NCI-H1105 treated with DMSO at 0.1 percent for 48 hours (cell line): Measurements from ENCODE around the gene AKAP11.
A peak's percentile ranks its signal among the peaks of the same experiment; 100 is the strongest.

Source experiments
- DNase-seq: peaks from one replicate; lab custom pipeline; 2025; lab: John Stamatoyannopoulos, UW

AKAP11 gene

DNA sequence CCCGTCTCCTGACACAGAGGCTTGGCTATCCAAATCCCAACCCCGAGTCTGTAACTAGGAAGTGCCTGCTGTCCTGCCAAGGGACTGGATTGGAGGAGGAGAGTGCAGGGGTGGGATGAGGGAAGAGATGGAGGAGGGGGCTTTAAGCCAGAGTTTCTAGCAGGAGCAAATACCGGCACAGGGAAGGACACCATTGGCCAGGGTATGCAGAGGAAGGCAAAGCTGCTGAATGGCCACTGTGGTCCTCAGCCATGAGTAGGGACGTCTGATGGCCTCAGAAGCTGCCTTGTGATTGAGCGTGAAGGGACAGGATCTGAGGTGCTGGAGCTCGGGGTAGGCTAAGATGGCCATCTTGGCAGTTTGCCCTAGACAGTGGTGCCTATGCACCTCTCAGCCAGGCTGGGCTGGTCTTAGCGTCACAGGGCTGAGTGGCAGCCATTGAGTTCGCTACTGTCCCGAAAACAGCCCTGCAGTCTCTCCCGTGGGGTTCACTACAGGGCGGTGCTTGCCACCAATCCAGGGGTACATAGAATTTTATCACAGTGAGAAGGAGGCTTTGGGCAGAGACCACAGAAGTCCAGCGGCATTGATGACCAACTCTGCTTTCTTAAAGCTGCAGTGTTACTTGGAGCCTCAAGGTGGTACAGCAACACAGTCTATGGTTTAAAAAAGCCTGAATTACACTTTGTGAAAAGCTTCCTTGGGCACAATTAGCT lies 61.8 kb downstream of the AKAP11 start:
- DNase-seq: no peak

DNA sequence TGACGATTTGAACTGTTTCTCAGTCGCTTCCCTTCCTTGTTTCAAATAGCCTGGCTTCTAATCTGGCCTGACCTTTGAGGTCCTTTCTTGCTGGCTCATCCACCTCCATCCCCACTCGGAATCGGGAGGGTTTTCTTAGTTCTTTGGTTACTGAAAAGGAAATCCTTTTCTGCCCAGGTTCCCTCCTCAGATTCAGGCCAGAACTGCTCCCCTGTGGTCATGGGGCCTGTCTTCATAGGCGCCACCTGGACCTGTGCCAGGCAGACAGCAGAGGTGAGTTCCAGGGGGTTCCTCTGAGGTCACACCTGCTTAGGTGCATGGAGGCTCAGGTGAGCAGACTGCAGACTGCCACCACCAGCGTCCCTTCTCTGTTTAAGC lies 62.4 kb downstream of the AKAP11 start:
- peak; percentile 43 for DNase-seq

DNA sequence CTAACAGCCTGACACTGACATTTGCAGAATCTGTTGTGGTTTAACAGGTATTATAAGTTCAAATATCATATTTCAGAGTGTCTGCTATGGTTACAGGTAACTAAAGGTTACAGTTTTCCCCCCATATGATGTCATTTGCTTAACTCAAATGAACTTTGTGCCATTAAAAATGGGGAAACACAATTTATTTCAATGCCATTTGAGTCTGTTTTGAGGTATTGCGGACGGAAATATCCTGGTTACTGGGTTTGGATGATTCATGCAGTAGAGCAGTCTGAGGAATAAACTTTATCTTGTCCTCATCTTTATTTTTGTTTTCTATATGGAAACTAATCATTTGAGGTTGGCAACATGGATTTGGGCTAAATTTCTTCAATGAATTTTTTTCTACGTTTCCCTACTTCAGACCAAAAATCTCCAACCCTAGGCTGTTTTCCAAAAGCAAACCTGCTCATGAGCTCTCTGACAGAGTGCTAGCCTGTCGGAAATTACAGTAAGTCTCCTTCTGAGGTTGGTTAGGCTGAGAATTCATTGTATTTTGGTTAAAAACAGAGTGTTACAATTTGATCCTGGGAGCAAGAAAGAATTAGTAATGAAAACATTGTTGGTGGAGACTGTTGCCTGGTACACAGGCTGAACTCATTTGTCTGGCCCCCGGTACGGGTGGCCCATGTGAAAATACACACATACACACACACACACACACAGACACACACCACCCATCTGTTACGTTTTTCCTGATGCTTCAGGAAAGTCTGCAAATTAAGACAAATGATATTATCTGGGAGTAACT lies 66.1 kb downstream of the AKAP11 start:
- no peak for DNase-seq

DNA sequence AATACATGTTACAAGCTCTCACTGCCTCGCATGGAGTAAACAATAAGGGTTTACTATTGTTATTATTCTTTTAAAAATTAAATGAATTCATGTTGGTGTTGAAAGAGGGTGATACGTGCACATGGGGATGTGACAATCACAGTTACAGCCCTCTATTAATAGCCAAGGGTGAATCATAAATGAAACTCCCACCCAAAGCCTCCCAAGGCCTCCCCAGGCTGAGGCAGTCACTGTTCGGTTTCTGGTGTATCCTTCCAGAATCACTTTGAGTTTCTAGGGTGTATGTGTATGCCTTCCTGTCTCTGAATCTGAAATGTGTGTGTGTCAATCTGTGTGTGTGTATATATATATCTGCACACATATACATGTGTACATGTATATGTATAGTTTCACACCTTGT lies 73.4 kb downstream of the AKAP11 start:
- no peak for DNase-seq

DNA sequence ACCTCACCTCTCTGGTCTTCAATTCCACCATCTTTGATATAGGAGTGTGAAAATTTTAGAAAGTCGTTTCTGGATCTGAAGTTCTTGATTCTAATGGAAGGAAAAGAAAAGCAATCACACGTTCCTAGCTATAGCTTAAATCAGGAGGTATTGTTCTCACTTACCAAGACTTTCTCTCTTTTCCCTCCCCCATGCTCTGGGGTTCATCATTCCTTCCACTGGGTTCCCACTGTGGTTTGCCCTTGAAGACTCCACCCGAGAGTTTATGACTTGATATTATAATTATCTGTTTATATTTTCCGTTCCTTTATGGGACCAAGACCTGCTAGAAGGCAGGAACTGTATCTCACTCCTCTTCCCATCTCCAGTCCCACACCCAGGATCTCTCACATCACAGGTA lies 76.6 kb downstream of the AKAP11 start:
- DNase-seq: no peak

DNA sequence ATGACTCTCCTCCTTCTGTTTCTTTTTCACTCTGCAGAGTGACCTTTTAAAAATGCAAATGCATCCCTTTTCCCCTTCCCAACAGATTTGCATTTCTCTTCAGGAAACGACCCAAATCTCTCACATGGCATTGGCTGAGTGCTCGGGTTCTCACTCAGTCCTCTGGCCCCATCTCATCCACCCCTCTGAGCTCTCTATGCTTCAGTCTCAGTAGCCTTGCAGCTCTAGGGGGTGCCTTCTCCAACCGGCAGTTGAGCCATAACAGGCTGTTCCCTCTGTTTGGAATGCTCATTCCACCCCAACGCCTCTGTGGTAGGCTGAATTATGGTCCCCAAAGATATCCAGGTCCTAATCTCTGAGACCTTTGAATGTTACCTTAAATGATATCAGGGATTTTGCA lies 78.2 kb downstream of the AKAP11 start:
- no peak for DNase-seq

DNA sequence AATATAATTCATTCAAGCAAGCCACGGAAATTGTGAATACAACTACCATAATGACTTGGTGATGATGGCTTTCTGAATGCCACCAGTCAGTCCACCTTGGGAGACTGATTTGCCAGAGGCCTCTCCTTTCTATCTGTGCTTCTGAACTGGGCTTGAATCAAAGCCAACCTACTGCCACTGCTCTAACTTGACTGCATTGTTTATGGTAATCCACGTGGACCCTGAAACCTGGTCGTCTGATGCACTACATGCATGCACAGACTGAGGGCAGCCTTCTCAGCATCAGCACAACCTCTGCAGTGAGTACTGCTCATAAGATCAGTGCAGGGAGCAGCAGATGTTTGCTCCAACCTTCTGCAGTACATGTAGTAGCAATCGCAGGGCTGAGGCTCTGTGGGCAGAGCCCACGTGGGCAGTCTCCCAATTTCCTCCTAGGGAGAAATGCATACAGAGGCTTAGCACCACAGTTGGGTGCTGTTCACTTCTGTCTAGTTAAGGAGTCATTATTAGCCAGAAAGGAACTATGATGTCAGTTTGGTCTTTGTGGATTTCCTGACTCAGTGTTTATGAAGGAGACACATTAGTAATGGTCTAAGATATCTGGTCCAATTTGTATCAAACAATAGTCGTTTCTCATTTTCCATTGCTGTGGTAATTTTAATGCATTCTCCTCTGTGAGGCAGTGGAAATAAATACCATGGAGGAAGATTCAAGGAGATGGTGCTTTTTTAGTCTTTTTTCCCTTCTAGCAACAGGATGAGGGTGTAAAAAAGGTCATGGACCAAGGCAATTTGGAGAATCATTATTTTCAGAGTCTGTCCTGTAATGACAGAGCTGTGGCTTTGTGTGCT lies 82.5 kb downstream of the AKAP11 start:
- no peak for DNase-seq

DNA sequence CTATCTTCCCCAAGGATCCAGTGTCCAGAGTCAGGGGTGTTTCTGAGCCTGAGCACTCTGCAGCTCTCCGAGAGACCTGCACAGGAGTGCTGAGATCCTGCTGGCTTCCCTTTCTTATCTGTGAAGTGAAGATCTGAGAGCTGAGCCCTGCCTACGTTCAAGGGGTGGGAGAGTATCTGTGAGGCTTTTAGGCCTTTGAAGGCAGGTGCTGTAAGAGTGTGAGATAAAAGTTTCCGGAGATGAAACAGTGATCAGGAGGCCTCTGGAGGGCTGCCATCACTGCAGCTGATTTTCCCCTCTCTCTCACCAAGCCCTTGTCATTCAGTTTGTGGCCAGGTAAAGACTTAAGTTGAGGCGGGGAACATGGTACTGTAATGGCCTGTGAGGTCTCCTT lies 83.1 kb downstream of the AKAP11 start:
- no peak for DNase-seq

DNA sequence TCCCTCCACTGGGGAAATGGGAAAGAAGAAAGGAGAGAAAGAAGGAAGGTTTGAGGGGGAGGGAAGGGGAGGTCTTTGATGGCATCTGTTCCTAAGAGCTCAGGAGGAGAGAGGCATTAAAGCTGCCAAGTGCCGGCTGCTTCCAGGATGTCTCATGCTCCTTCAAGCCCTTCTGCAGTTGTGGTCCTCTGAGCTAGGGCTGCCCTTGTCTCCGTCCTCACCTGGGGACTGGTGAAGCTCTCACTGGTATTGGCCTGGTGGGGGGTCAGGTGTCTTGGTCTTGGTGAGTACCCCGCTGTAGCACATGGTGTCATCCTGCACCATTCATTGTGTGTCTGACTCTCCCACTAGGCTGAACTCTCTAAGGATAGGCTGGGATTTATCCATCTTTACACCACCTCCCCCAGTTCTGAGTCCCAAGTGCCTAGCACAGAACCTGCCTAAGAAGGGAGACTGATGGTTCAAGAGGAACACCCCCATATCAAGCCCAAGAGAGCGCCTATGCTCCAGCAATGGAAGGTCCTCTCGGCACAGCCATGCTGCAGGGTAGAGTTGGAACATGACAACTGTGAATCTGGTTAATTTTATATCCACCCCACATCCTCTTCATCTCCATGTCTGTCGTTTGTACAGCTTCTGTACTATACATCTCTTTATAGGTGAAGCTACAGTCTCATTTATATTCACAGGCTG lies 83.7 kb downstream of the AKAP11 start:
- DNase-seq: no peak

DNA sequence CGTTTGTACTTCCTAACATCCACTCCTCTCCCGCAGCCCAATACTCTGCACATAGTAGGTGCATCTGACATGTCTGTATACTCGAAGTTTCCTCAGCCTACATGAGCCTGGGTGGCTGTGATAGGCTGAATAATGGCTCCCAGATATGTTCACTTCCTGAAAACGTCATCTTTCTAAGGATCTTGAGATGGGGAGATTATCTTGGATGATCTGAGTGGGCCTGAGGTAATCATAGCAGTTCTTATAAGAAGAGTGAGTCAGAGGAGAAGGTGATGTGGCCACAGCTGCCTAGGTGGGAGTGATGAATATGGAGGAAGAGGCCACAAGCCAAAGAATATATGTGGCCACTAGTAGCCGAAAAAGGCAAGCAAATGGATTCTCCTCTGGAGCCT lies 84.2 kb downstream of the AKAP11 start:
- no peak for DNase-seq

DNA sequence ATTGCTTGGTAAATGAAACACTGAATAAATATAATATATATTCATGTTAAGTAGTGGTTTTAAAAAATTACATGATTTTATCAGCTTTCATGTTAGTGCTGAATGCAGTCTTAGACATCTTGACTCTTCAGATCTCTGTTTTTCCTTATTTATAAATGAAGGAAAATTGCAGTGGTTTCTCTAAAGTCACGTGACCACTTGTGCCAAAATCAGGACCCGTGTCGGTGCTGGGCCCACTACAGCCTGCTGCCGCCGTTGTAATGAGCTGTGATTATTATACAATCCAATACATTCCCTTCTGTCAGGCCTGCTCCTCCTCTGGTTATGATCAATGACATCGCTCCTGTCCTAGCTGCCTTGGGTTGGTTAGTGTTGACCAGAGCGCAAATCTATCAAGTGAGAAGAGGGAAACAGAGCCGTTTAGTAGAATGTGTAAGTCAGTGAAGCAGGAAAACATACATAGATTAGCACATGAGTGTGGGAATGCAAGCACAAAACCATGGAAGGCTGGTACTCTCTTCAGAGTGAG lies 88.2 kb downstream of the AKAP11 start:
- no peak for DNase-seq

DNA sequence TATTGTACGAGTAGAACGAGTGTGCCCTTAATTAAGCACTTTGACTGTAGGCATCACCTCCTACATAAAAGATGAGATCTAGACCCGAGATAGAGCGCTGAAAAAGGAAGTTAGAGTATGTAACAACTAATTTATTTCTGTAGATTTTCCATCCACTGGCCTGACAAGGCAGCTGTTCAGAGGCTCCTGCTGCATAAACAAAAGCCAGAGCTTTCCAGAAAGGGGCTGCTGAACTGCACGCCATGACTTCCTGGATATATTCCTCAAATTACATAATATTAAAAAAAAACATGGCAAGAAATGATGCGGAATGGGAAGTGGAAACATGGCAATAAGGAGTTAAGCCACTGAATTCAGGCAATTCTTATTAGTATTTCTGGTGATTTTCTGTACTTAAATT lies 89.7 kb downstream of the AKAP11 start:
- no peak for DNase-seq

DNA sequence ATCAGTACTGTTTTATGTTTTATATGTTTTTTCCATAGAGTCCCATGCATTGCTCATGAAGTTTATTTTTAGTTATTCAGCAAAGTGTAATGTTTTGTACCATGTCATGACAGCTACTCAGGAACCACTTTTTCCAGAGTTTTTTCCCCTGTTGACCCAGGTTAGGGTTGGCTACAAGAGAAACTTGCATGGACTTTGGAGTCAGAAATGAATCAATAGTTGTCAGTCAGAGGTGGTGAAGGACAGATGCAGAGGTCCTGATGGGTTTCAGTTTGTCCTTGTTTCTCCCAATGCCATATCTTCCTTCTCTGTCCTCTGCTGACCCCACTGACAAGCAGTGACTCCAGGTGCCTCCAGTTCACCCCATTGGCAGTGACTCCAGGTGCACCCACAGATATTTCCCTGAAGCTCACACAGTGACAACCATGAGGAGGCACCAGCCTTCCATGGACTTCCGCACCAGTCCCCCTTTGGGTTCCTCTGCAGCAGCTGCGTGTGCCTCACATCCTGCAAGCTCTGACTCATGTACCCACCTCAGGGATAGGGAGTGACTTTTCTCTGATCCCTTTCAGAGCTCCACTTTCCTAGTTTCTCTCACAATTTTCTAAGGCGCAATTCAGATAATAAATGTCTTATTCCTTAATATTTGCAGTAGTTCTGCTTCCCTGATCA lies 92.1 kb downstream of the AKAP11 start:
- DNase-seq: no peak

DNA sequence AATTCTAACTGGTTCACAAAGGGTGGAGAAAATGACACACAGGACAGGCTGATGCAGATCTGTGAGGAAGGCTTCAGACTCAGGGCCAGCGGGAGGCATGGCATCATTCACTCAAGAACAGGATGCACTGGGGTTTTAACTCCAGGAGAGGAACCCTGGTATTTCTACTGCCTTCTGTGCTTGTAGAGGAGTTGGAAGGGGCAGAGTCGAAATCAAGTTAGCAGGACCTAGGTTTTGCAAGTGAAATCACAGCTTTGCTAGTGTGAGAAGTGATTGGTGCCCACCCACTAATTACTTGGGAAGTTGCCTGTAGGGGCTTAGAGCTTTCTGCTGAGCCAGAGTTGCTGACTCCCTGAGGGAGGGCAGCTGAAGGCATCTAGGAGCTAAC lies 92.7 kb downstream of the AKAP11 start:
- DNase-seq: no peak

DNA sequence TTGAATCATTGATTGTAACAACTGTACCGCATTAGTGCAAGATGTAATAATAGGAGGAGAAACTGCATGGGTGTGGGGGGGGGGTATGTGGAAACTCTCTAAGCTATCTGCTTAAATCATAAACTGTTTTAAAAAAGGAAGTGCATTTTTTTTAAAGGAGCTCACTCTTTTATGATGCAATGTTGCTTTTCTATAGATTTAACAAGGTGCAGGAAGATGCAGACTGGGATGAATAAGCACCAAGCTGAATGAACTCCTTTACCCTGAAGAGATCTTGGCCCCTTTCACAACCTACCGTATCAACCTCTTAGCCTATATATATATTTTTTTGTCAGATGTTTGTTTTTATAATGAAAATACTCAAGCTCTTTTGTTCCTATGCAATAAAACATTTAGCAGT lies 95.9 kb downstream of the AKAP11 start:
- no peak for DNase-seq

DNA sequence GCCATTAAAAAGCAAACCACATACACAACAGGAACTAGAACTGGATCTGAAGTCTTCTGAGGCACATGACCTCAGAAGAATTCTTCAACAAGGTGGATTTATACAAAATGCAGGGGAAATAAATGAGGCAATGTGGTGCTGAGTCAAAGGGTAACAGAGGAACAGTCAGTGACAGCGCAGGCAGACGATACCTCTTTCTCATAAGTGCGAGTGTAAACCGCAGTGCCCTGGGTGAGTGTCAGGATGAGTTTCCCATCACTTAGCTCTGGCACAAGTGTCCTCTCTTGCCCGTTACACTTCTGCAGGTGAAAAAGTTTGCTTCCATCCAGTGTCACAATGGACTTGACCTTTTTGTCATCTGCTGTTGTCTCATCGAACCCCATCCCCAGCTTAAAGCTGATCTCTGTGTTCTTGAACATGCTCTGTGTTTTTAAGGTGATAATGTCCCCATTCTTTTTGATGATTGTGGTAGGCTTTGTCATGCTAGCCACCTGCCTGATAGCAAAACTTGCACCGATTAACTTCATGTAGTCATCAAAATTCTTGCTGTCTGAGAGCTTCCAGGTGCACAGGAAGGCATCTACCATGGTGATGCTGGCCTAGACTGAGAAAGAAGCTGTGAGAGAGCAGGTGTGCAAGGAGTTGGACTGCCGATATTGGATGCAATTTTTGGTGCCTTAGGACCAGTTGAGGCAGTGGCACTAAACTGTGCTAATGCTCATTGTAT lies 97.3 kb downstream of the AKAP11 start:
- no peak for DNase-seq

DNA sequence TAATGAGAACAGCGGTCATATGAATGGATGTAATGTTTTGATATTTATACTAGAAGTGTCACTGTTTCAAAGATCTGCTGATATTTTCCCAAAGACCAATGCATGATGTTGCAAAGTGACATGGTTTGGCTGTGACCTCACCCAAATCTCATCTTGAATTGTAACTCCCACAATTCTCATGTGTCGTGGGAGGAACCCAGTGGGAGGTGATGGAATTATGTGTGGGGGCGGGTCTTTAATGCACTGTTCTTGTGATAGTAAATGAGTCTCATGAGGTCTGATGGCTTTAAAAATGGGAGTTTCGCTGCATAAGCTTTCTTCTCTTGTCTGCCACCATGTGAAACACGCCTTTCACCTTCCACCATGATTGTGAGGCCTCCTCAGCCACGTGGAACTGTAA lies 98.3 kb downstream of the AKAP11 start:
- no peak for DNase-seq
